HG03097 (cell line): ENCODE measurements around the gene ACTRT2.

Source experiments
- ATAC-seq: cut with Tn5 transposase; IDR thresholded peaks from one replicate; pipeline ENCODE4 v1.9.1; 2021; ENCODE audit not compliant: unreplicated experiment, low FRiP score

ACTRT2 gene

GRCh38 chr1:3001471-3002348, 19.6 kb upstream of the ACTRT2 start:
- no peak for ATAC-seq

GRCh38 chr1:3002349-3003038, 18.8 kb upstream of the ACTRT2 start:
- ATAC-seq: no peak

GRCh38 chr1:3003039-3003940, 18.0 kb upstream of the ACTRT2 start:
- no peak for ATAC-seq

GRCh38 chr1:3003941-3004270, 17.4 kb upstream of the ACTRT2 start:
- ATAC-seq: no peak

- no peak for ATAC-seq
Observed at GRCh38 chr1:3004285-3005205, 16.7 kb upstream of the ACTRT2 start.

GRCh38 chr1:3005771-3006170, 15.5 kb upstream of the ACTRT2 start:
- ATAC-seq: no peak

GRCh38 chr1:3007298-3008147, 13.7 kb upstream of the ACTRT2 start:
- ATAC-seq: no peak

GRCh38 chr1:3009021-3009420, 12.2 kb upstream of the ACTRT2 start:
- ATAC-seq: no peak

- ATAC-seq: no peak
Observed at GRCh38 chr1:3009556-3009955, 11.7 kb upstream of the ACTRT2 start.

GRCh38 chr1:3011127-3011526, 10.1 kb upstream of the ACTRT2 start:
- ATAC-seq: no peak

- ATAC-seq: no peak
Observed at GRCh38 chr1:3011631-3012455, 9.4 kb upstream of the ACTRT2 start.

- no peak for ATAC-seq
Observed at GRCh38 chr1:3012456-3013291, 8.6 kb upstream of the ACTRT2 start.

GRCh38 chr1:3013371-3014049, 7.8 kb upstream of the ACTRT2 start:
- no peak for ATAC-seq

GRCh38 chr1:3014050-3014440, 7.2 kb upstream of the ACTRT2 start:
- ATAC-seq: no peak

- no peak for ATAC-seq
Observed at GRCh38 chr1:3014443-3015268, 6.6 kb upstream of the ACTRT2 start.

- ATAC-seq: no peak
Observed at GRCh38 chr1:3015269-3015635, 6.0 kb upstream of the ACTRT2 start.
